OCI-LY1 (cell line): ENCODE data around the gene SH3BGRL3.

ENCODE experiments used
- CTCF ChIP-seq: fragments of 200-600 bp; sonication (generic), shearing (Covaris generic); IDR thresholded peaks from 2 replicates; pipeline ENCODE4 v1.5.1; 2017; ENCODE audit warnings: mild to moderate bottlenecking, antibody characterized with exemption, low read length, moderate library complexity, mixed read lengths
- EZH2 ChIP-seq: fragments of 200-600 bp; sonication (generic), shearing (Covaris generic); IDR thresholded peaks from 2 replicates; pipeline ENCODE4 v1.8.0; 2017; ENCODE audit warnings: borderline replicate concordance, mixed run types, mild to moderate bottlenecking, antibody characterized with exemption, low read length, moderate library complexity, mixed read lengths

GRCh38 chr1:26289158-26290059 is 9.5 kb downstream of the SH3BGRL3 start:
- no peak for TF ChIP-seq CTCF
- no peak for TF ChIP-seq EZH2
